H1 (cell line): ENCODE data around the gene SRSF3.

ENCODE experiments used
- CHD2 ChIP-seq: IDR thresholded peaks from 2 replicates; pipeline ENCODE4 v1.6.1; 2012; ENCODE audit warnings: low read length, improper control_type of control experiment
- EGR1 ChIP-seq: IDR thresholded peaks from 2 replicates; pipeline ENCODE4 v1.6.1; 2011; ENCODE audit warnings: low read depth, low read length, borderline replicate concordance
- EP300 ChIP-seq, 2 experiments: IDR thresholded peaks; 1 replicate in 1 of 2; 2 replicates in 1 of 2; pipeline ENCODE4 v1.6.1; 2011 to 2012; ENCODE audit warnings: low read depth in 2 of 2, low read length in 2 of 2, mild to moderate bottlenecking in 2 of 2, borderline replicate concordance in 1 of 2, inconsistent platforms in 1 of 2, moderate library complexity in 1 of 2
- EZH2 ChIP-seq: fragments of 200-600 bp; sonication (generic); IDR thresholded peaks from 2 replicates; pipeline ENCODE4 v1.7.1; 2012; ENCODE audit warnings: low read depth, mild to moderate bottlenecking, moderate library complexity, low read length, inconsistent platforms; ENCODE audit not compliant: severe bottlenecking
- NRF1 ChIP-seq: IDR thresholded peaks from 2 replicates; pipeline ENCODE4 v1.6.1; 2011; ENCODE audit warnings: mild to moderate bottlenecking, low read depth, low read length, improper control_type of control experiment
- POLR2A ChIP-seq, 2 experiments: IDR thresholded peaks; 1 replicate in 1 of 2; 2 replicates in 1 of 2; pipeline ENCODE4 v1.6.1; 2011; ENCODE audit warnings: low read depth in 2 of 2, low read length in 2 of 2, mild to moderate bottlenecking in 2 of 2; ENCODE audit errors: control extremely low read depth in 1 of 2
- RFX5 ChIP-seq: IDR thresholded peaks from 2 replicates; pipeline ENCODE4 v1.6.1; 2011; ENCODE audit warnings: low read depth, low read length, improper control_type of control experiment, borderline replicate concordance
- RNF2 ChIP-seq: fragments of 200-900, 300-1000 bp; sonication (generic); IDR thresholded peaks from 2 replicates; pipeline ENCODE4 v1.7.1; 2016; ENCODE audit warnings: borderline replicate concordance, low read depth, mild to moderate bottlenecking, antibody characterized with exemption, low read length; ENCODE audit not compliant: poor library complexity, severe bottlenecking; ENCODE audit errors: missing control alignments
- SP2 ChIP-seq: IDR thresholded peaks from 2 replicates; pipeline ENCODE4 v1.6.1; 2012; ENCODE audit warnings: mild to moderate bottlenecking, low read length, inconsistent platforms
- TAF1 ChIP-seq: IDR thresholded peaks from 2 replicates; pipeline ENCODE4 v1.6.1; 2011; ENCODE audit warnings: mild to moderate bottlenecking, low read depth, low read length
- TBP ChIP-seq: IDR thresholded peaks from 2 replicates; pipeline ENCODE4 v1.6.1; 2011; ENCODE audit warnings: low read depth, low read length, improper control_type of control experiment
- TF ChIP-seq, protein P1 (sequence below), 3 experiments: IDR thresholded peaks; 1 replicate in 2 of 3; 2 replicates in 1 of 3; pipeline versions ENCODE4 v1.5.1 to v1.6.1; 2011; ENCODE audit warnings: low read length in 3 of 3, mild to moderate bottlenecking in 3 of 3, inconsistent platforms in 2 of 3, low read depth in 1 of 3, moderate library complexity in 1 of 3; ENCODE audit not compliant: insufficient read depth in 1 of 3; ENCODE audit errors: control extremely low read depth in 1 of 3
- TF ChIP-seq, protein P2 (sequence below): fragments of 300-600 bp; sonication (generic); IDR thresholded peaks from 2 replicates; pipeline ENCODE4 v1.7.1; 2012; ENCODE audit warnings: low read length, moderate library complexity, mild to moderate bottlenecking, inconsistent platforms; ENCODE audit not compliant: insufficient replicate concordance

DNA sequence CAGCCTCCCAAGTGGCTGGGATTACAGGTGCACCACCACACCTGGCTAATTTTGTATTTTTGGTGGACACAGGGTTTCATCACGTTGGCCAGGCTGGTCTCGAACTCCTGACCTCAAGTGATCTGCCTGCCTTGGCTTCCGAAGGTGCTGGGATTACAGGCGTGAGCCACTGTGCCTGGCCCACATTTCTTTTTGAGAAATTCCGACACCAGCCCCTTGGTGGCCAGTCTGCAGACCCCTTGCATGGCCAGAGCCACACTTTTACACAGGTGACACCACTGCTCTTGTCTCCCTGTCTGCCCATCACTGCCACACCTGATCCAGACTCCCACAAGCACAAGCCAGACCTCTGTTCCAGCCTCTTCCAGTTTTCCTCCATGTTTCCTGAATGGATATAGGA lies 33.0 kb downstream of the SRSF3 start:
- TF ChIP-seq, protein P1, sequence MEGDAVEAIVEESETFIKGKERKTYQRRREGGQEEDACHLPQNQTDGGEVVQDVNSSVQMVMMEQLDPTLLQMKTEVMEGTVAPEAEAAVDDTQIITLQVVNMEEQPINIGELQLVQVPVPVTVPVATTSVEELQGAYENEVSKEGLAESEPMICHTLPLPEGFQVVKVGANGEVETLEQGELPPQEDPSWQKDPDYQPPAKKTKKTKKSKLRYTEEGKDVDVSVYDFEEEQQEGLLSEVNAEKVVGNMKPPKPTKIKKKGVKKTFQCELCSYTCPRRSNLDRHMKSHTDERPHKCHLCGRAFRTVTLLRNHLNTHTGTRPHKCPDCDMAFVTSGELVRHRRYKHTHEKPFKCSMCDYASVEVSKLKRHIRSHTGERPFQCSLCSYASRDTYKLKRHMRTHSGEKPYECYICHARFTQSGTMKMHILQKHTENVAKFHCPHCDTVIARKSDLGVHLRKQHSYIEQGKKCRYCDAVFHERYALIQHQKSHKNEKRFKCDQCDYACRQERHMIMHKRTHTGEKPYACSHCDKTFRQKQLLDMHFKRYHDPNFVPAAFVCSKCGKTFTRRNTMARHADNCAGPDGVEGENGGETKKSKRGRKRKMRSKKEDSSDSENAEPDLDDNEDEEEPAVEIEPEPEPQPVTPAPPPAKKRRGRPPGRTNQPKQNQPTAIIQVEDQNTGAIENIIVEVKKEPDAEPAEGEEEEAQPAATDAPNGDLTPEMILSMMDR (IDR thresholded peaks at IDR 0.05; ENCODE audit: control extremely low read depth in 1 of 3, insufficient read depth in 1 of 3, low read depth in 1 of 3, low read length in 3 of 3), result no peak
- TF ChIP-seq RNF2 (no peak), POLR2A (IDR thresholded peaks at IDR 0.05; ENCODE audit: control extremely low read depth in 1 of 2, low read depth in 2 of 2, low read length in 2 of 2) (no peak), EP300 (IDR thresholded peaks at IDR 0.05; ENCODE audit: borderline replicate concordance in 1 of 2, low read depth in 2 of 2, low read length in 2 of 2) (no peak), TAF1 (no peak), NRF1 (no peak), EZH2 (no peak), RFX5 (no peak), TBP (no peak), SP2 (no peak), EGR1 (no peak), CHD2 (no peak)
- TF ChIP-seq, protein P2, sequence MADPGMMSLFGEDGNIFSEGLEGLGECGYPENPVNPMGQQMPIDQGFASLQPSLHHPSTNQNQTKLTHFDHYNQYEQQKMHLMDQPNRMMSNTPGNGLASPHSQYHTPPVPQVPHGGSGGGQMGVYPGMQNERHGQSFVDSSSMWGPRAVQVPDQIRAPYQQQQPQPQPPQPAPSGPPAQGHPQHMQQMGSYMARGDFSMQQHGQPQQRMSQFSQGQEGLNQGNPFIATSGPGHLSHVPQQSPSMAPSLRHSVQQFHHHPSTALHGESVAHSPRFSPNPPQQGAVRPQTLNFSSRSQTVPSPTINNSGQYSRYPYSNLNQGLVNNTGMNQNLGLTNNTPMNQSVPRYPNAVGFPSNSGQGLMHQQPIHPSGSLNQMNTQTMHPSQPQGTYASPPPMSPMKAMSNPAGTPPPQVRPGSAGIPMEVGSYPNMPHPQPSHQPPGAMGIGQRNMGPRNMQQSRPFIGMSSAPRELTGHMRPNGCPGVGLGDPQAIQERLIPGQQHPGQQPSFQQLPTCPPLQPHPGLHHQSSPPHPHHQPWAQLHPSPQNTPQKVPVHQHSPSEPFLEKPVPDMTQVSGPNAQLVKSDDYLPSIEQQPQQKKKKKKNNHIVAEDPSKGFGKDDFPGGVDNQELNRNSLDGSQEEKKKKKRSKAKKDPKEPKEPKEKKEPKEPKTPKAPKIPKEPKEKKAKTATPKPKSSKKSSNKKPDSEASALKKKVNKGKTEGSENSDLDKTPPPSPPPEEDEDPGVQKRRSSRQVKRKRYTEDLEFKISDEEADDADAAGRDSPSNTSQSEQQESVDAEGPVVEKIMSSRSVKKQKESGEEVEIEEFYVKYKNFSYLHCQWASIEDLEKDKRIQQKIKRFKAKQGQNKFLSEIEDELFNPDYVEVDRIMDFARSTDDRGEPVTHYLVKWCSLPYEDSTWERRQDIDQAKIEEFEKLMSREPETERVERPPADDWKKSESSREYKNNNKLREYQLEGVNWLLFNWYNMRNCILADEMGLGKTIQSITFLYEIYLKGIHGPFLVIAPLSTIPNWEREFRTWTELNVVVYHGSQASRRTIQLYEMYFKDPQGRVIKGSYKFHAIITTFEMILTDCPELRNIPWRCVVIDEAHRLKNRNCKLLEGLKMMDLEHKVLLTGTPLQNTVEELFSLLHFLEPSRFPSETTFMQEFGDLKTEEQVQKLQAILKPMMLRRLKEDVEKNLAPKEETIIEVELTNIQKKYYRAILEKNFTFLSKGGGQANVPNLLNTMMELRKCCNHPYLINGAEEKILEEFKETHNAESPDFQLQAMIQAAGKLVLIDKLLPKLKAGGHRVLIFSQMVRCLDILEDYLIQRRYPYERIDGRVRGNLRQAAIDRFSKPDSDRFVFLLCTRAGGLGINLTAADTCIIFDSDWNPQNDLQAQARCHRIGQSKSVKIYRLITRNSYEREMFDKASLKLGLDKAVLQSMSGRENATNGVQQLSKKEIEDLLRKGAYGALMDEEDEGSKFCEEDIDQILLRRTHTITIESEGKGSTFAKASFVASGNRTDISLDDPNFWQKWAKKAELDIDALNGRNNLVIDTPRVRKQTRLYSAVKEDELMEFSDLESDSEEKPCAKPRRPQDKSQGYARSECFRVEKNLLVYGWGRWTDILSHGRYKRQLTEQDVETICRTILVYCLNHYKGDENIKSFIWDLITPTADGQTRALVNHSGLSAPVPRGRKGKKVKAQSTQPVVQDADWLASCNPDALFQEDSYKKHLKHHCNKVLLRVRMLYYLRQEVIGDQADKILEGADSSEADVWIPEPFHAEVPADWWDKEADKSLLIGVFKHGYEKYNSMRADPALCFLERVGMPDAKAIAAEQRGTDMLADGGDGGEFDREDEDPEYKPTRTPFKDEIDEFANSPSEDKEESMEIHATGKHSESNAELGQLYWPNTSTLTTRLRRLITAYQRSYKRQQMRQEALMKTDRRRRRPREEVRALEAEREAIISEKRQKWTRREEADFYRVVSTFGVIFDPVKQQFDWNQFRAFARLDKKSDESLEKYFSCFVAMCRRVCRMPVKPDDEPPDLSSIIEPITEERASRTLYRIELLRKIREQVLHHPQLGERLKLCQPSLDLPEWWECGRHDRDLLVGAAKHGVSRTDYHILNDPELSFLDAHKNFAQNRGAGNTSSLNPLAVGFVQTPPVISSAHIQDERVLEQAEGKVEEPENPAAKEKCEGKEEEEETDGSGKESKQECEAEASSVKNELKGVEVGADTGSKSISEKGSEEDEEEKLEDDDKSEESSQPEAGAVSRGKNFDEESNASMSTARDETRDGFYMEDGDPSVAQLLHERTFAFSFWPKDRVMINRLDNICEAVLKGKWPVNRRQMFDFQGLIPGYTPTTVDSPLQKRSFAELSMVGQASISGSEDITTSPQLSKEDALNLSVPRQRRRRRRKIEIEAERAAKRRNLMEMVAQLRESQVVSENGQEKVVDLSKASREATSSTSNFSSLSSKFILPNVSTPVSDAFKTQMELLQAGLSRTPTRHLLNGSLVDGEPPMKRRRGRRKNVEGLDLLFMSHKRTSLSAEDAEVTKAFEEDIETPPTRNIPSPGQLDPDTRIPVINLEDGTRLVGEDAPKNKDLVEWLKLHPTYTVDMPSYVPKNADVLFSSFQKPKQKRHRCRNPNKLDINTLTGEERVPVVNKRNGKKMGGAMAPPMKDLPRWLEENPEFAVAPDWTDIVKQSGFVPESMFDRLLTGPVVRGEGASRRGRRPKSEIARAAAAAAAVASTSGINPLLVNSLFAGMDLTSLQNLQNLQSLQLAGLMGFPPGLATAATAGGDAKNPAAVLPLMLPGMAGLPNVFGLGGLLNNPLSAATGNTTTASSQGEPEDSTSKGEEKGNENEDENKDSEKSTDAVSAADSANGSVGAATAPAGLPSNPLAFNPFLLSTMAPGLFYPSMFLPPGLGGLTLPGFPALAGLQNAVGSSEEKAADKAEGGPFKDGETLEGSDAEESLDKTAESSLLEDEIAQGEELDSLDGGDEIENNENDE, result no peak
